HG03378 (cell line): ENCODE results near the gene TROAP.
"Not testable (repeated sequence)": the region's sequence is repeated elsewhere in the genome, so short reads cannot be mapped to it uniquely, and the experiment has no call there.

Experiments used
- ATAC-seq: cut with Tn5 transposase; IDR thresholded peaks from one replicate; pipeline ENCODE4 v1.9.1; 2021; ENCODE audit warnings: mild to moderate bottlenecking, moderate library complexity; ENCODE audit not compliant: unreplicated experiment

TROAP gene

GRCh38 chr12:49327887-49328286, 4.8 kb downstream of the TROAP start:
- ATAC-seq, result no peak

- no peak for ATAC-seq
These were observed 5.8 kb downstream of the TROAP start for GRCh38 chr12:49328816-49329215.

- no peak for ATAC-seq
These were observed 7.1 kb downstream of the TROAP start for GRCh38 chr12:49330032-49330619.

DNA sequence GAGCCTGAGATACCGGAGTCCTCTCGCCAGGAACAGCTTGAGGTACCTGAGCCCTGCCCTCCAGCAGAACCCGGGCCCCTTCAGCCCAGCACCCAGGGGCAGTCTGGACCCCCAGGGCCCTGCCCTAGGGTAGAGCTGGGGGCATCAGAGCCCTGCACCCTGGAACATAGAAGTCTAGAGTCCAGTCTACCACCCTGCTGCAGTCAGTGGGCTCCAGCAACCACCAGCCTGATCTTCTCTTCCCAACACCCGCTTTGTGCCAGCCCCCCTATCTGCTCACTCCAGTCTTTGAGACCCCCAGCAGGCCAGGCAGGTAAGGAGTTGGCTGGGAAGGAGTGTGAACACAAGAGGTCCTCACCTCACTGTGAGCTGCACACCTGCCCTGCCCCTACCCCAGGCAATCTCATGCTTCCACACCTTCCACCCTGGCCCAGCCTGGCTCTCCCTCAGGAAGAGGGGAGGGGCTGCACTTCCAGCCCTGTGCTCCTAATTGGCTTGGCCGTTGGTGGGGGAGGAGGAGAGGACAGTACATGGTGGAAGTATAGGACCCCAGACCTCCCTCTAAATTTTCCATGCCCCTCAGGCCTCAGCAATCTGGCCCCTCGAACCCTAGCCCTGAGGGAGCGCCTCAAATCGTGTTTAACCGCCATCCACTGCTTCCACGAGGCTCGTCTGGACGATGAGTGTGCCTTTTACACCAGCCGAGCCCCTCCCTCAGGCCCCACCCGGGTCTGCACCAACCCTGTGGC, 7.8 kb downstream of the TROAP start:
- no peak for ATAC-seq

GRCh38 chr12:49331380-49332222, 8.5 kb downstream of the TROAP start:
- ATAC-seq, result no peak

DNA sequence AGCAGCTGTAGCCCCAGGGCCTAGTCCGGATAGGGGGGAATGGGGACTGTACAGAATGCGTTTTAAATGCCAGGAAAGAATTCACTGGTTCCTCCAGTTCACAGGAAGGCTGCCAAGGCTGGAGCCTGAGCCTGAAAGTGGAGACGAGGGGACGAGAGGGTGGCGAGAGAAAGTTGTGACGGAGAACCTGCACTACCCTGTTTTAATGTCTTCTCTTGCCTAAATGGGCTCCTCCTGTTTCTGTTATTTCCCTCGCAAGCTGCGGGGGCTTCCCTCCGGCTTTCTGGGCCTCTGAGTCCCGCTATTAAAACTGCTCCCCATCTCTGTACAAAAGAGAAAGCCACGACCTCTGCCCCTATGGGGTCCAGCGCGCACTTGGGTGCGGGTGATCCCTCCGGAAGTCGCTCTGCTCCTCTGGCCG, 9.4 kb downstream of the TROAP start:
- ATAC-seq, result no peak

GRCh38 chr12:49332891-49333371, 9.9 kb downstream of the TROAP start:
- no peak for ATAC-seq

DNA sequence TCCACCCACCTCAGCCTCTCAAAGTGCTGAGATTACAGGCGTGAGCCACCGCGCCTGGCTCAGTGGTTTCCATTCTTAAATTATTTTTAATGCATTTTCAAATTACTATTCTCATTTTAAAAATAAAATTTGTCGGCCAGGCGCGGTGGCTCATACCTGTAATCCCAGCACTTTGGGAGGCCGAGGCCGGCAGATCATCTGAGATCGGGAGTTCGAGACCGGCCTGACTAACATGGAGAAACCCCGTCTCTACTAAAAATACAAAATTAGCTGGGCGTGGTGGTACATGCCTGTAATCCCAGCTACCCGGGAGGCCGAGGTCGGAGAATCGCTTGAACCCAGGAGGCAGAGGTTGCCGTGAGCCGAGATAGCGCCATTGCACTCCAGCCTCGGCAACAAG, 10.7 kb downstream of the TROAP start:
- ATAC-seq, result not testable (repeated sequence)

DNA sequence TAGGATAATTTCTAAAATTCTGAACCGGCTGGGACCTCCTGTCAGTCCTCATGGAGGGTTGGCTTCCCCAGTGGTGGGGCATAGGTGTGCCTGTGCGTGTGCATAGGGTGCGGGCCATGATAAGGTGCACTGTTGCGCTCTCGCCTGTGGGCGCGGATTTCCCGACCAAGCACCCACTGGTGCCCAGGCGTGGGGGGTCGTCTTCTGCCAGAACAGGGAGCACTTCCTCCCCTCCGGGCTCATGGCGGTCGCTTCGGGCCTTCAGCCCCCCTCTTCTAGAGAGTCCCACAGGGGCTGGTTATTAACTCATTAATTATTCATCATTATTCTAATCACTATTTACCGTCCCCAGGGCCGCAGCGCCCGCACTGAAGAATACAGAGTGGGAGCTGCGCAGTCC, 11.2 kb downstream of the TROAP start:
- no peak for ATAC-seq

DNA sequence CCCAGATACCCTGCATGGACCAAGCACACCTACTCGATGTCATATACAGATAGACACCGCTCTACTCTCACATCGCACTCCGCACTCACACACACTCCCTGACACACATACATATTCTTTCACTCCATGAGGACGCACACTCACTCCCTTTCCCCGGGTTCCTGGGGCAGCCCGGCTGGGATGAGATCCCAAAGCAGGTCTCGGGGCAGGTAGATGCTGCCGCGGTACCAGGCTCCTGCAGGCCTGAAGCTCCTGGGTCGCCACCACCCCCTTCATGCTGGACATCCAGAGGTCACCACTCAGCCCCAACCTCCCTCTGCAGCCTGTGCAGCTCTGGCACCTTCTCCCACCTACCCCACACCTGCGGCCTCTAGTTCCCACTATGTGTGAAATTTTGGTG, 11.6 kb downstream of the TROAP start:
- ATAC-seq, result no peak

GRCh38 chr12:49335118-49335954, 12.3 kb downstream of the TROAP start:
- no peak for ATAC-seq

- ATAC-seq, result no peak
These were observed 13.0 kb downstream of the TROAP start for GRCh38 chr12:49335955-49336644.

DNA sequence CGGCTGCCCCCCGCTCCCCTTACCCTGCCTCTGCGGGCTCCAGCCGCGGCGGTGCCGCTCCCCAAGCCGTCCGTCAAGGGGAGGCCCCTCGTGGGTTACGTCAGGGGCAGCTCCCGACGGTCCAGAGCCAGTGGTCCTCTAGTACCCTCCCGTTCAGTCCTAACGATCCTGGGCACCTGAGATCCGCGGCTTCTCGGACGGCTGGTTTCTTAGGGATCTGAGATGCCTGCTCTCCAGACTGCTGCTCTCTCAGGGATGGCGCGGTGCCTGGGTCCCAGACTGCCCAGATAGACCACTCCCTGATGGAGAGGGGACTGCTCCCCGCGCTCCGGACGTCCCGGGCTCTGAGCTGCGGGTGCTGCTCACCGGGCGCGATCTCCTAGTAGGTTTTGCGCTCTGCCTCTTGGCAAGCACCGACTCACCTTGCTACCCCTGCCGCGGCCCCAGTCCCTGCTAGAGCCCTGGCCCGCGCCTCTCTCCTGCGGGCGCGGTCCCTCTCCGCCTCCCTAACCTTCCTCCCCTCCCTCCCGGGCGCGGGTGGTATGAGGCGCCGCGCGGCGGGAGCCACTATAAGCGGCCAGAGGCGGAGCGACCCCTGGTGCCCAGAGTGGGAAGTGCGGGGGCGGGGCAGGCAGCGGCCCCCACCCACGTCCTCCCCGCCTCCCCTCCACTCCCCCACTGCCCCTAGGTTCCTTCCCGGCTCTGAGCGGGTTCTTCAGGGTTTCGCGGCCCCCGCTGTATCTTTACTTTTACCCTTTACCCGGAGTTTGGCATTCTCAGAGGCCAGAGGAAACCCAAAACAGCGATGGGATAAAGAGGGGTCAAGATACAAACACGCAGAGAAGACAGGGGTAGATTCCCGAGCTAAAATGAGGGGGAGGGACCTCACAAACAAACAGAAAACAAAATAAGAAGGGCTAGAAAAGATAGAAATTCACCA, 13.9 kb downstream of the TROAP start, which contains the start of gene C1QL4:
C1QL4 (minus strand) TSS at position 544 of the 940 bp plus-strand sequence. CDS start 711 bp downstream, outside the sequence.
- ATAC-seq, result no peak

DNA sequence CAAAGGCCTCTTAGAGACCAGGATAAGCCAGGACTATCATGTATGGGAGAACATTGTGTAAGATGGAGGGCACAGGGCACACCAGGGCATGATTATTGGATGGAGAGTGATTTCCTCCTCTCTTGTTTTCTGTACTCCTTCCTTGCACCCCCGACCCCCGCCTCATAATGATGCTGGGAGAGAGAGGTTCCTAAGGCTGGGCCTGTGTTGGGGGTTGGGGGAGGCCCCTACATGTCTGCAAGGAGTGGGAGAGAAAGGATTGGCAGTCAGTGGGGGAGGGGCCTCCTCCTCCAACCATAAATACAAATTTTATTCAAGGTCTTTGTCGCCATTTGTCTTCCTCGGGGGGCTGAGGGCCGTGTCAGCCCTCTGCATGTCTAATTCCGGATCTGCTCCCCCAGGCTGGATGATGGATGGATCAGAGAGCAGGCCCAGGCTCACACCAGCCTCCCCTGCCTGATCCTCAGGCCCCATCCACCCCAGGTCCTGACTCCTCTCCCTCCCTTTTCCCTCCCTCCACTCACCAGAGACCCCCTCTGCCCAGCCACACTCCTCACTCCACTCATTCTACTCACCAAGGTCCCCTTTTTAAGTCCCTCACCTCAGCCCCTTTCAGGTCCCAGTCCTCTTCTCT, 15.9 kb downstream of the TROAP start:
- no peak for ATAC-seq

DNA sequence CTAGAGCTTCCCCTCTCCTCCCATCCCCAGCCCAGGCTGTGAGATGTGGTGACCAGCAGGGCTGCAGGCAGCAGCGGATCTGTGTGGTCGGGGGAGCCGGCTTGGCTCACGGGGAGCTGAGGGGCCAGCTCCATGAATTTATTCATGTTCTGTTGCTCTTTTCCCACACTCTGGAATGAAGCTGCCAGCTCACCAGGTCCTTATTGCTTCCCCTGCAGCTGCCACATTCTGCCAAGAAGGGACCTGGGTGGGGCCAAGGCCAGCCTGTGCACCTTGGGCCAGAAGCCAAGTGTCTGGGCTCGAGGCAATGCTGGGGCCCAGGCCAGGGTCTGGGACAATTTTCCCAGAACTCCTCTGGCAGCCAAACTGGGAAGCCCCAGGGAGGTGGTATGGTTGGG, 16.4 kb downstream of the TROAP start:
- no peak for ATAC-seq

GRCh38 chr12:49340095-49340870, 17.2 kb downstream of the TROAP start:
- no peak for ATAC-seq

- no peak for ATAC-seq
These were observed 18.1 kb downstream of the TROAP start for GRCh38 chr12:49340971-49341776.
